Colonic mucosa (tissue), 4 donors: ENCODE data around the gene IGSF22. TPM values are rescaled to one million over a fixed set of nuclear protein-coding genes. Genes with fewer than 3 reads are reported as not detected.

Experiments
- DNase-seq: peaks from one replicate; pipeline ENCODE4 v3.0.0-alpha.2; 2020
- H3K27ac ChIP-seq: fragments of 200-600 bp; one replicate; pipeline ENCODE4 v1.8.0; 2021
- H3K27me3 ChIP-seq: fragments of 200-600 bp; one replicate; pipeline ENCODE4 v1.8.0; 2021
- H3K36me3 ChIP-seq: fragments of 200-600 bp; one replicate; pipeline ENCODE4 v1.8.0; 2021
- H3K4me1 ChIP-seq: fragments of 200-600 bp; one replicate; pipeline ENCODE4 v1.8.0; 2021; ENCODE audit warnings: mild to moderate bottlenecking
- H3K4me3 ChIP-seq: fragments of 200-600 bp; one replicate; pipeline ENCODE4 v1.8.0; 2021
- H3K9ac ChIP-seq, 2 donors: one replicate each; pipeline ENCODE4 v1.7.0; 2013; ENCODE audit warnings: control low read depth in 2 of 2, low read depth in 2 of 2, low read length in 2 of 2
- H3K9me3 ChIP-seq: fragments of 200-600 bp; one replicate; pipeline ENCODE4 v1.8.0; 2021
- intact Hi-C: fragments of 100-400 bp; cut with DNase I; formaldehyde crosslinking; loops from one replicate; pipeline ENCODE4 v1.14.1; 2022
- total RNA-seq, 2 donors: library from RNA; stranded (reverse); fragmentation: NEBNext Ultra II Directional in 1 of 2; extraction: Animal tissue kit (Norgen Biotek cat#: 25700) in 1 of 2; gene quantifications; one replicate each; pipeline ENCODE4 v1.2.1, GENCODE V29; 2021
- TF ChIP-seq, protein P1 (sequence below): fragments of 200-600 bp; IDR thresholded peaks from one replicate; pipeline ENCODE4 v1.8.0; 2022; ENCODE audit warnings: antibody characterized with exemption, mild to moderate bottlenecking
- donor health status: healthy.
- donor health status: DM: no; HTN: no; CAD: no.
- donor health status: DM: no; HTN: no; CAD: no.

Gene IGSF22
- total RNA-seq, 2 donors from 2014 or later, result 0.42 to 1.3 TPM

DNA sequence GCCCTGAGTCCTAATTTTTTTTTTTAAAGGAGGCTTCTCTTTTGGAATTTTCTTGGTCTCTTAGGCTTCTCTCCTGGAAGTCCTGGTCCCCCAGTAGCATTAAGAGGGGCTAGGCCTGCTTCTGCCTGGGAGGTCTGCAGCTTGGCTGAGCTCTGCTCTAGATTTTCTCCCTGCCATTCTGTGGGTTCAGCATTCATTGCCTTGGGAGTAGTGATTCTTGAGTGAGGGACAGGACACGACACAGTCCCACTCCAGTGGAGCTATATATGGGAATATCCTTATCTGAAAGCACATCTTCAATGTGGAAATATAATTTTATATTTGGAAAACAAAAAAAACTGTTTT lies 3.7 kb downstream of the IGSF22 start:
- H3K27me3 ChIP-seq, result no peaks in the 10 kb centered on the region
- TF ChIP-seq, protein P1, sequence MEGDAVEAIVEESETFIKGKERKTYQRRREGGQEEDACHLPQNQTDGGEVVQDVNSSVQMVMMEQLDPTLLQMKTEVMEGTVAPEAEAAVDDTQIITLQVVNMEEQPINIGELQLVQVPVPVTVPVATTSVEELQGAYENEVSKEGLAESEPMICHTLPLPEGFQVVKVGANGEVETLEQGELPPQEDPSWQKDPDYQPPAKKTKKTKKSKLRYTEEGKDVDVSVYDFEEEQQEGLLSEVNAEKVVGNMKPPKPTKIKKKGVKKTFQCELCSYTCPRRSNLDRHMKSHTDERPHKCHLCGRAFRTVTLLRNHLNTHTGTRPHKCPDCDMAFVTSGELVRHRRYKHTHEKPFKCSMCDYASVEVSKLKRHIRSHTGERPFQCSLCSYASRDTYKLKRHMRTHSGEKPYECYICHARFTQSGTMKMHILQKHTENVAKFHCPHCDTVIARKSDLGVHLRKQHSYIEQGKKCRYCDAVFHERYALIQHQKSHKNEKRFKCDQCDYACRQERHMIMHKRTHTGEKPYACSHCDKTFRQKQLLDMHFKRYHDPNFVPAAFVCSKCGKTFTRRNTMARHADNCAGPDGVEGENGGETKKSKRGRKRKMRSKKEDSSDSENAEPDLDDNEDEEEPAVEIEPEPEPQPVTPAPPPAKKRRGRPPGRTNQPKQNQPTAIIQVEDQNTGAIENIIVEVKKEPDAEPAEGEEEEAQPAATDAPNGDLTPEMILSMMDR, result peak; percentile 9
- H3K27ac ChIP-seq, result no peak overlapping the region
- no peaks in the 10 kb centered on the region for H3K36me3 ChIP-seq
- no peak for DNase-seq
- intact Hi-C loops, result no loop called here
- no peak overlapping the region for H3K4me3 ChIP-seq
- no peaks in the 10 kb centered on the region for H3K9me3 ChIP-seq
- no peak overlapping the region for H3K9ac ChIP-seq
- H3K4me1 ChIP-seq, result no peaks in the 10 kb centered on the region

DNA sequence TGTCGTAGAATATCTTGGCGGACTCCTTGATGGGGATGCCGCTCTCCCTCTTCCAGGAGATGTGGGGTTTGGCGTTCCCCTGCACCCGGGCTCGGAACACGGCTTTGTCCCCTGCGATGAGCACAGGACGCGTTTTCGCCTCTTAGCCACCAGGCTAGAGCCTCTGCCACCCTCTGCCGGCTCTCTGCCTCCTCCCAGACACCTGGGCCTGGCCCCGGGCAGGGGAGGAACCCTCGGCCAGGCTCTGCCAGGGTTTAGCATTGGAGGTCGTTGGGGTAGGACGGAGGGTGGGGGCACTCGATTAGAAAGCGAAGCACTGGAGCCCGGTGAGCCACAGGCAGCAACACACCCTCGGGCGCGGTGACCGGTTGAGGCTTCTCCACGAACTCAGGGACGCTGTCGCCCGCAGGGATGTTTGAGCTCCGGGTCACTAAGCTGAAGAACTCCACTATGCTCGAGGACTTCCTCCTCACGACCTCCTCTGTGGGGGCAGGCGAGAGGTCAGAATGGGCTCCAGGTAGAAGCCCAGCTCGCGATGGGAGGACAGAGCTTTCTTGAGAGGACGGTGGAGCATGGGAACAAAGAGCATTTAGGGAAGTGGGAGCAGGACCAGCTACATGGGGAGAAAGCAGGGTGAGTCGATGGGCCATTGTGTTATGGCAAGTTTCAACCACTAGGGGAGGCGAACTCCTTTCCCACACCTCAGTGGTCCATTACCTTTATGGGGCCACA lies 4.3 kb downstream of the IGSF22 start:
- no peak overlapping the region for H3K27ac ChIP-seq
- H3K9me3 ChIP-seq, result no peaks in the 10 kb centered on the region
- no peaks in the 10 kb centered on the region for H3K27me3 ChIP-seq
- no peaks in the 10 kb centered on the region for H3K36me3 ChIP-seq
- intact Hi-C loops, result no loop called here
- TF ChIP-seq, protein P1, result peak; percentile 86
- H3K9ac ChIP-seq, result peak overlapping the region; percentile 60 to 62
- peak; percentile 73 for DNase-seq
- peak overlapping the region; percentile 37 for H3K4me3 ChIP-seq
- no peaks in the 10 kb centered on the region for H3K4me1 ChIP-seq

DNA sequence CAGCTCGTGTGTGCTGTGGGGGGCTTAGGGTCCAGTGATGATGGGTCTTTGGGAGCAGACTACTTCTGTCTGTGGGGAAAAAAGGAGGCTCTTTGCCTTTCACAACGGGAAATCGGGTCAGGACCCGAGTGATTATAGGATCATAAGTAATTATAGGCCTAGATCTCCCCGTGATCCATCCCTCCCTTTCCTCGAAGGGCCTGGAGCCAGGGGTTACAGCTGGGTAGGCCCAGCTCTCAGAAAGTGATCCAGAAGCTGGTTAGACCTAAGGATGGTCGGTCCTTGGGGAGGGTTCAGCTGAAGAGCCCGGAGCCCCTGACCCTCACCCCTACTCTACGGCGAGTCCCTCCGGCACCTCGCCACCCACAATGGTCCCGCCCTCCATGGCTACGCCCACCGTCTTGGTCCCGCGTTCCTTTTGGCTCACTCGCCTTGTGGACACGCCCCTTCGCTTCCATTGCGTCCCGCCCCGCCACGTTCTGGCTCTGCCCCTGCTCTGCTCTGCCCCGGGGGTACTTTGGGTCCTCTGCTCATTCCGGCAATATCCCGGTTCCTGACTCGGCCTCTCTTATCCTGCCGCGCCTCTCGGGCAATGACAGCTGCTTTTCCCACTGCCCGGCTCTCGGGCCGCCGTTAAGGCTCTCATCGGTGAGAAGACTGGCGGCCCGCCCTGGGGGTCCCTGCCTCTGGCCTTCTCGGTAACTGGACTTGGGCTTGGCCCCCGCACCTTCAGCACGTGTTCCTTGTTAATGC lies 5.0 kb downstream of the IGSF22 start:
- Histone ChIP-seq H3K36me3 (no peaks in the 10 kb centered on the region), H3K27ac (no peak overlapping the region), H3K4me1 (no peaks in the 10 kb centered on the region), H3K9ac (peak overlapping the region; percentile 60 to 62), H3K4me3 (peak overlapping the region; percentile 37), H3K27me3 (no peaks in the 10 kb centered on the region), H3K9me3 (no peaks in the 10 kb centered on the region)
- TF ChIP-seq, protein P1, result no peak
- DNase-seq, result peak; percentile 92
- intact Hi-C loops, result no loop called here

GRCh38 chr11:18720091-18720807 lies 5.7 kb downstream of the IGSF22 start:
- H3K9ac ChIP-seq, result peak overlapping the region in 1 of 2 donors; percentile 42
- TF ChIP-seq, protein P1, result no peak
- no peaks in the 10 kb centered on the region for H3K4me1 ChIP-seq
- no peaks in the 10 kb centered on the region for H3K36me3 ChIP-seq
- DNase-seq, result no peak
- H3K27me3 ChIP-seq, result no peaks in the 10 kb centered on the region
- H3K9me3 ChIP-seq, result no peaks in the 10 kb centered on the region
- intact Hi-C loops, result no loop called here
- H3K4me3 ChIP-seq, result no peak overlapping the region
- H3K27ac ChIP-seq, result no peak overlapping the region

GRCh38 chr11:18715476-18715875 lies 10.5 kb downstream of the IGSF22 start:
- Histone ChIP-seq H3K4me3 (no peak overlapping the region), H3K27me3 (no peaks in the 10 kb centered on the region), H3K4me1 (no peaks in the 10 kb centered on the region), H3K36me3 (no peaks in the 10 kb centered on the region), H3K9ac (no peak overlapping the region), H3K27ac (no peak overlapping the region), H3K9me3 (no peaks in the 10 kb centered on the region)
- no peak for DNase-seq
- intact Hi-C loops, result no loop called here
- TF ChIP-seq, protein P1, result no peak
